HepG2 (cell line): ENCODE measurements around the gene HOXA4. TPM values are rescaled to one million over a fixed set of nuclear protein-coding genes. Genes with fewer than 3 reads are reported as not detected.

Experiments
- ASH2L ChIP-seq: fragments of 300-600, 200-600 bp; sonication (generic); IDR thresholded peaks from 2 replicates; pipeline ENCODE4 v1.7.0; 2017; ENCODE audit warnings: low read depth, mild to moderate bottlenecking, moderate library complexity, mixed read lengths, low read length; ENCODE audit not compliant: insufficient read length
- HNF4G ChIP-seq, 2 experiments: sonication (generic) in 1 of 2; formaldehyde crosslinking in 1 of 2; IDR thresholded peaks; 2 replicates each; pipeline versions ENCODE4 v1.4.0 to v1.6.1; 2011 to 2020; ENCODE audit warnings: borderline replicate concordance in 2 of 2, low read depth in 2 of 2, mild to moderate bottlenecking in 2 of 2, low read length in 1 of 2, missing genetic modification reagents in 1 of 2, moderate library complexity in 1 of 2
- NCOR1 ChIP-seq: fragments of 200-600 bp; sonication (generic); IDR thresholded peaks from 2 replicates; pipeline ENCODE4 v1.7.0; 2017; ENCODE audit warnings: antibody characterized with exemption, low read length, borderline replicate concordance
- NR2F1 ChIP-seq, 2 experiments: fragments of 450-650 bp in 1 of 2; formaldehyde crosslinking in 1 of 2; IDR thresholded peaks; 2 replicates each; pipeline versions ENCODE4 v1.5.0 to v1.6.1; 2016 to 2020; ENCODE audit warnings: mild to moderate bottlenecking in 1 of 2, missing compliant biosample characterization in 1 of 2, missing genetic modification reagents in 1 of 2, moderate library complexity in 1 of 2
- STAG1 ChIP-seq: sonication (generic); formaldehyde crosslinking; IDR thresholded peaks from 2 replicates; pipeline ENCODE4 v1.4.0; 2020; ENCODE audit warnings: missing genetic modification reagents
- TARDBP ChIP-seq: sonication (generic); formaldehyde crosslinking; IDR thresholded peaks from 2 replicates; pipeline ENCODE4 v1.8.0; 2022; ENCODE audit warnings: mild to moderate bottlenecking, missing genetic modification reagents
- TCF7 ChIP-seq: sonication (generic); IDR thresholded peaks from 2 replicates; pipeline ENCODE4 v1.6.1; 2016; ENCODE audit warnings: antibody characterized with exemption, low read depth
- THAP11 ChIP-seq: IDR thresholded peaks from 2 replicates; pipeline ENCODE4 v1.6.1; 2016; ENCODE audit warnings: missing biosample characterization, missing genetic modification reagents
- YEATS2 ChIP-seq: sonication (generic); formaldehyde crosslinking; IDR thresholded peaks from 2 replicates; pipeline ENCODE4 v1.4.0; 2020; ENCODE audit warnings: missing genetic modification reagents, borderline replicate concordance
- ZNF292 ChIP-seq: sonication (generic); formaldehyde crosslinking; IDR thresholded peaks from 2 replicates; pipeline ENCODE4 v1.8.1; 2022; ENCODE audit warnings: mild to moderate bottlenecking, low read depth, missing genetic modification reagents, borderline replicate concordance
- ZNF777 ChIP-seq: sonication (generic); formaldehyde crosslinking; IDR thresholded peaks from 2 replicates; pipeline ENCODE4 v1.4.0; 2020; ENCODE audit warnings: missing genetic modification reagents
- polyA plus RNA-seq, 8 experiments: library from polyadenylated mRNA; depleted of rRNA in 3 of 8; stranded (reverse) in 7 of 8; unstranded in 1 of 8; fragments of >200 nt; fragmentation: Illumina TruSeq in 4 of 8; extraction: Trizol in 4 of 8; gene quantifications; 2 replicates each; pipeline versions ENCODE4 v1.2.1 to v1.2.3, GENCODE V29; 2011 to 2016; ENCODE audit warnings: low read depth in 4 of 8, missing spikeins in 1 of 8, mixed read lengths in 1 of 8; ENCODE audit not compliant: insufficient read depth in 1 of 8
- total RNA-seq, 5 experiments: library from RNA; depleted of rRNA; stranded (reverse); fragments of >200 nt; fragmentation: Illumina TruSeq; extraction: Trizol; gene quantifications; 2 replicates each; pipeline ENCODE4 v1.2.3, GENCODE V29; 2016; ENCODE audit warnings: low read depth in 1 of 5
- TF ChIP-seq, protein P1 (sequence below): IDR thresholded peaks from 2 replicates; pipeline ENCODE4 v1.6.1; 2012; ENCODE audit warnings: low read depth, low read length, improper control_type of control experiment
- TF ChIP-seq, protein P2 (sequence below), 2 experiments: sonication (generic) in 1 of 2; formaldehyde crosslinking in 1 of 2; IDR thresholded peaks; 2 replicates each; pipeline versions ENCODE4 v1.5.1 to v1.6.1; 2011 to 2020; ENCODE audit warnings: borderline replicate concordance in 1 of 2, low read depth in 1 of 2, low read length in 1 of 2, mild to moderate bottlenecking in 1 of 2, missing genetic modification reagents in 1 of 2, moderate library complexity in 1 of 2
- TF ChIP-seq, protein P3 (sequence below), 2 experiments: sonication (generic) in 1 of 2; formaldehyde crosslinking in 1 of 2; IDR thresholded peaks; 2 replicates each; pipeline versions ENCODE4 v1.4.0 to v1.6.1; 2016 to 2020; ENCODE audit warnings: borderline replicate concordance in 1 of 2, low read depth in 1 of 2, mild to moderate bottlenecking in 1 of 2, missing genetic modification reagents in 1 of 2
- TF ChIP-seq, protein P4 (sequence below): sonication (generic); formaldehyde crosslinking; IDR thresholded peaks from 2 replicates; pipeline ENCODE4 v1.4.0; 2020; ENCODE audit warnings: missing genetic modification reagents, borderline replicate concordance

HOXA4 gene
- total and polyA plus RNA-seq, 2 of the 13 experiments (the other 11 are each of a cell fraction or from before 2014, with no cell fraction given), result 2.4 to 5.4 TPM

DNA sequence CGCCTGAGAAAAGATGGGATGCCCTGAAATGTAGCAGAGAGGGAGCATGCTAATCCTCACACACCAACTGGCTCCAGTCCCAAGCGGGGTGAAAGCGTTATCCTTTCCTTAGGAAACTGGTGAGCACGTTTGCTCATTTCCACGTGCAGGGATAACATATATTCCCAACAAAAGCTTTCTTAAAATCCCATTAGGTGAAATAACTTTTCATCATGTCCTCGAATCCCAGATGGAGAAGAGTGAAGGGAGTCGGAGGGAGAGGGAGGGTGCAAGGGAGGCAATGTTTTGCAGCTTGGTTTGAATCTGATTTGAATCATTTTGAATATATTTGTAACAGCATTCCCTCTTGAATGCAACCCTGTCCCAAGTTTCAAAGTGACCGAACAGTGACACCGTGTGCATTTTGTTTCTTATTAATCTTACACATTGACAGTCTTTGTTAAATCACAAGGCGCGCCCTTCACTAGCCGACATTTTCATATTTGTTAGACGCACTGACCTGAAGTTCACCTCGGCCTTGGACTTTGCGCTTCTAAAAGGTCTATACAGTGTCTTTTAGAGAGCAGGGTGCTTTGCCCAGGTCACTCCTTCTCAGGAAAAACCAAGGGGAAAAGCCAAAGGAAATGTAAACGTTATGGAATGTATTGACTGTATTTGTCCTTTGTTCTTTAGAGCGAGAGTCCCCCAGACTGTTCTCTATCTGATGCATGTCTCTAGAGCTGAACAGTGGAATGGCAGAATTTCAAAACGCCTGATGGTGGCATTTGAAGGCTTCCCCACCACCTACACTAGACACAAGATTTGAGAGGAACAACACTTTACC lies 3.1 kb upstream of the HOXA4 start (continued):
- TF ChIP-seq TCF7 (peak; percentile 57; the same call in 1 of the 2 replicates), ZNF292 (peak; percentile 65; the same call in 1 of the 2 replicates), HNF4G (IDR thresholded peaks at IDR 0.05; ENCODE audit: borderline replicate concordance, low read depth, low read length) (peak; percentile 69), HNF4G (CRISPR knock-in tag; IDR thresholded peaks at IDR 0.05; ENCODE audit: borderline replicate concordance, low read depth) (0 out of 2 replicates have a peak, but pooled peaks have one; percentile 53), TARDBP (CRISPR knock-in tag) (peak; percentile 71; the same call in 1 of the 2 replicates), YEATS2 (CRISPR knock-in tag) (peak; percentile 50; the same call in 1 of the 2 replicates), THAP11 (CRISPR knock-in tag) (0 out of 2 replicates have a peak, but pooled peaks have one; percentile 17), NR2F1 (CRISPR knock-in tag; IDR thresholded peaks at IDR 0.05) (peak; percentile 57 to 67), STAG1 (CRISPR knock-in tag) (peak; percentile 23; the same call in 1 of the 2 replicates), ZNF777 (no peak), NCOR1 (peak; percentile 95), ASH2L (peak; percentile 72)
- TF ChIP-seq, protein P1, sequence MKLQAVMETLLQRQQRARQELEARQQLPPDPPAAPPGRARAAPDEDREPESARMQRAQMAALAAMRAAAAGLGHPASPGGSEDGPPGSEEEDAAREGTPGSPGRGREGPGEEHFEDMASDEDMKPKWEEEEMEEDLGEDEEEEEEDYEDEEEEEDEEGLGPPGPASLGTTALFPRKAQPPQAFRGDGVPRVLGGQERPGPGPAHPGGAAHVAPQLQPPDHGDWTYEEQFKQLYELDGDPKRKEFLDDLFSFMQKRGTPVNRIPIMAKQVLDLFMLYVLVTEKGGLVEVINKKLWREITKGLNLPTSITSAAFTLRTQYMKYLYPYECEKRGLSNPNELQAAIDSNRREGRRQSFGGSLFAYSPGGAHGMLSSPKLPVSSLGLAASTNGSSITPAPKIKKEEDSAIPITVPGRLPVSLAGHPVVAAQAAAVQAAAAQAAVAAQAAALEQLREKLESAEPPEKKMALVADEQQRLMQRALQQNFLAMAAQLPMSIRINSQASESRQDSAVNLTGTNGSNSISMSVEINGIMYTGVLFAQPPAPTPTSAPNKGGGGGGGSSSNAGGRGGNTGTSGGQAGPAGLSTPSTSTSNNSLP, result 0 out of 2 replicates have a peak, but pooled peaks have one; percentile 5
- TF ChIP-seq, protein P2, sequence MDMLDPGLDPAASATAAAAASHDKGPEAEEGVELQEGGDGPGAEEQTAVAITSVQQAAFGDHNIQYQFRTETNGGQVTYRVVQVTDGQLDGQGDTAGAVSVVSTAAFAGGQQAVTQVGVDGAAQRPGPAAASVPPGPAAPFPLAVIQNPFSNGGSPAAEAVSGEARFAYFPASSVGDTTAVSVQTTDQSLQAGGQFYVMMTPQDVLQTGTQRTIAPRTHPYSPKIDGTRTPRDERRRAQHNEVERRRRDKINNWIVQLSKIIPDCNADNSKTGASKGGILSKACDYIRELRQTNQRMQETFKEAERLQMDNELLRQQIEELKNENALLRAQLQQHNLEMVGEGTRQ (IDR thresholded peaks at IDR 0.05; ENCODE audit: low read depth, low read length), result no peak
- TF ChIP-seq, protein P2 (CRISPR knock-in tag; IDR thresholded peaks at IDR 0.05; ENCODE audit: borderline replicate concordance), result no peak
- TF ChIP-seq, protein P3, sequence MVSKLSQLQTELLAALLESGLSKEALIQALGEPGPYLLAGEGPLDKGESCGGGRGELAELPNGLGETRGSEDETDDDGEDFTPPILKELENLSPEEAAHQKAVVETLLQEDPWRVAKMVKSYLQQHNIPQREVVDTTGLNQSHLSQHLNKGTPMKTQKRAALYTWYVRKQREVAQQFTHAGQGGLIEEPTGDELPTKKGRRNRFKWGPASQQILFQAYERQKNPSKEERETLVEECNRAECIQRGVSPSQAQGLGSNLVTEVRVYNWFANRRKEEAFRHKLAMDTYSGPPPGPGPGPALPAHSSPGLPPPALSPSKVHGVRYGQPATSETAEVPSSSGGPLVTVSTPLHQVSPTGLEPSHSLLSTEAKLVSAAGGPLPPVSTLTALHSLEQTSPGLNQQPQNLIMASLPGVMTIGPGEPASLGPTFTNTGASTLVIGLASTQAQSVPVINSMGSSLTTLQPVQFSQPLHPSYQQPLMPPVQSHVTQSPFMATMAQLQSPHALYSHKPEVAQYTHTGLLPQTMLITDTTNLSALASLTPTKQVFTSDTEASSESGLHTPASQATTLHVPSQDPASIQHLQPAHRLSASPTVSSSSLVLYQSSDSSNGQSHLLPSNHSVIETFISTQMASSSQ (IDR thresholded peaks at IDR 0.05; ENCODE audit: low read depth), result peak; percentile 29; the same call in 1 of the 2 replicates
- TF ChIP-seq, protein P3 (CRISPR knock-in tag; IDR thresholded peaks at IDR 0.05; ENCODE audit: borderline replicate concordance), result no peak
- TF ChIP-seq, protein P4, sequence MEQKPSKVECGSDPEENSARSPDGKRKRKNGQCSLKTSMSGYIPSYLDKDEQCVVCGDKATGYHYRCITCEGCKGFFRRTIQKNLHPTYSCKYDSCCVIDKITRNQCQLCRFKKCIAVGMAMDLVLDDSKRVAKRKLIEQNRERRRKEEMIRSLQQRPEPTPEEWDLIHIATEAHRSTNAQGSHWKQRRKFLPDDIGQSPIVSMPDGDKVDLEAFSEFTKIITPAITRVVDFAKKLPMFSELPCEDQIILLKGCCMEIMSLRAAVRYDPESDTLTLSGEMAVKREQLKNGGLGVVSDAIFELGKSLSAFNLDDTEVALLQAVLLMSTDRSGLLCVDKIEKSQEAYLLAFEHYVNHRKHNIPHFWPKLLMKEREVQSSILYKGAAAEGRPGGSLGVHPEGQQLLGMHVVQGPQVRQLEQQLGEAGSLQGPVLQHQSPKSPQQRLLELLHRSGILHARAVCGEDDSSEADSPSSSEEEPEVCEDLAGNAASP (CRISPR knock-in tag), result peak; percentile 75; the same call in 1 of the 2 replicates
